BJ (cell line): ENCODE data around the gene ABCB6. TPM values are rescaled to one million over a fixed set of nuclear protein-coding genes. Genes with fewer than 3 reads are reported as not detected.
A peak's percentile ranks its signal among the peaks of the same experiment; 100 is the strongest.

ENCODE experiments used
- CTCF ChIA-PET: fragments of 350-600 bp; formaldehyde crosslinking; extraction: SDS; loops from one replicate; lab custom pipeline; 2021; ENCODE audit warnings: antibody characterized with exemption, inconsistent platforms; lab: Yijun Ruan, JAX
- POLR2A ChIA-PET: fragments of 300-600 bp; sonication (Branson Sonifier 250); formaldehyde crosslinking; extraction: SDS; loops from one replicate; lab custom pipeline; 2021; ENCODE audit warnings: antibody characterized with exemption; lab: Charles Lee
- DNase-seq: peaks from one replicate; pipeline ENCODE4 v3.0.0-alpha.2; 2011; ENCODE audit warnings: low read depth
- H3K27me3 ChIP-seq: 2 replicates; pipeline ENCODE4 v1.6.0; 2011; ENCODE audit warnings: low read length; ENCODE audit not compliant: control insufficient read depth, insufficient read depth
- H3K36me3 ChIP-seq: 2 replicates; pipeline ENCODE4 v1.5.1; 2011; ENCODE audit warnings: low read length; ENCODE audit not compliant: control insufficient read depth, insufficient read depth
- H3K4me3 ChIP-seq: 2 replicates; pipeline ENCODE4 v1.5.1; 2011; ENCODE audit warnings: low read depth, mild to moderate bottlenecking, control low read depth, low read length
- CTCF ChIP-seq: IDR thresholded peaks from 2 replicates; pipeline ENCODE4 v1.5.1; 2011; ENCODE audit warnings: low read depth, mild to moderate bottlenecking, control low read depth, inconsistent platforms, low read length, moderate library complexity; ENCODE audit not compliant: insufficient read depth
- polyA plus RNA-seq: library from polyadenylated mRNA; depleted of rRNA; stranded (reverse); fragments of >200 nt; gene quantifications from 2 replicates; pipeline ENCODE4 v1.2.3, GENCODE V29; 2011

The ABCB6 gene
- polyA plus RNA-seq, 1 experiment = 33.4 TPM

GRCh38 chr2:219181531-219181930 lies 37.2 kb downstream of the ABCB6 start:
- no peak for DNase-seq
- H3K4me3 ChIP-seq = no peak overlapping the region
- POLR2A ChIA-PET = no interaction called here
- no peaks in the 10 kb centered on the region for H3K27me3 ChIP-seq
- peaks cover 37% of the 10 kb centered on the region for H3K36me3 ChIP-seq
- TF ChIP-seq CTCF = no peak
- CTCF ChIA-PET = interaction anchor here (1.0 to 2.7 kb wide), 6 partner anchors 11 to 348 kb away, joined by 3 to 13 read pairs (median 4); partner anchors contain the start of gene SLC23A3

- ChIA-PET POLR2A (no interaction called here), CTCF (interaction anchor here (0.8 to 2.7 kb wide), 6 partner anchors 10 to 349 kb away, joined by 3 to 13 read pairs (median 4); partner anchors contain the start of genes SLC23A3 and ZFAND2B)
- Histone ChIP-seq H3K4me3 (no peak overlapping the region), H3K36me3 (peaks cover 37% of the 10 kb centered on the region), H3K27me3 (no peaks in the 10 kb centered on the region)
- TF ChIP-seq CTCF = no peak
- no peak for DNase-seq
Observed at GRCh38 chr2:219180961-219181360, 37.8 kb downstream of the ABCB6 start.

- no peak for DNase-seq
- no peaks in the 10 kb centered on the region for H3K27me3 ChIP-seq
- POLR2A ChIA-PET = no interaction called here
- peak overlapping the region; percentile 95; the same call in 1 of the 2 replicates for H3K4me3 ChIP-seq
- H3K36me3 ChIP-seq = peaks cover 39% of the 10 kb centered on the region
- no peak for TF ChIP-seq CTCF
- CTCF ChIA-PET = interaction anchor here (1.0 to 1.3 kb wide), 7 partner anchors 13 to 196 kb away, joined by 3 to 5 read pairs (median 3); partner anchors contain the start of genes NHEJ1 and ZFAND2B
Observed at GRCh38 chr2:219179601-219180465, 38.9 kb downstream of the ABCB6 start.

- CTCF ChIA-PET = interaction anchor here (1.3 kb wide), 1 partner anchor 99 kb away, joined by 3 read pairs; no protein-coding TSS in a partner anchor
- Histone ChIP-seq H3K27me3 (no peaks in the 10 kb centered on the region), H3K4me3 (peak overlapping the region; percentile 95), H3K36me3 (peaks cover 43% of the 10 kb centered on the region)
- POLR2A ChIA-PET = no interaction called here
- DNase-seq = no peak
- TF ChIP-seq CTCF = no peak
Observed at GRCh38 chr2:219178377-219179175, 40.2 kb downstream of the ABCB6 start.
